HEK293T (cell line): ENCODE measurements around the gene MGST1.

Source experiments
- BHLHE40 ChIP-seq: fragments of 450-650 bp; IDR thresholded peaks from 2 replicates; pipeline ENCODE4 v1.6.1; 2016; ENCODE audit warnings: mild to moderate bottlenecking, moderate library complexity, borderline replicate concordance
- FOXA1 ChIP-seq: fragments of 450-650 bp; IDR thresholded peaks from 2 replicates; pipeline ENCODE4 v1.6.1; 2016; ENCODE audit warnings: mild to moderate bottlenecking
- FOXK2 ChIP-seq: fragments of 450-650 bp; IDR thresholded peaks from 2 replicates; pipeline ENCODE4 v1.6.1; 2016; ENCODE audit warnings: mild to moderate bottlenecking
- FOXM1 ChIP-seq: fragments of 450-650 bp; IDR thresholded peaks from 2 replicates; pipeline ENCODE4 v1.6.1; 2017; ENCODE audit warnings: mild to moderate bottlenecking, borderline replicate concordance
- HDGF ChIP-seq: fragments of 450-650 bp; IDR thresholded peaks from 2 replicates; pipeline ENCODE4 v1.6.1; 2017; ENCODE audit warnings: antibody characterized with exemption, borderline replicate concordance
- L3MBTL2 ChIP-seq: fragments of 450-650 bp; conservative IDR thresholded peaks from 2 replicates; pipeline ENCODE4 v1.6.1; 2016; ENCODE audit warnings: mild to moderate bottlenecking
- LEF1 ChIP-seq: fragments of 450-650 bp; IDR thresholded peaks from 2 replicates; pipeline ENCODE4 v1.6.1; 2017; ENCODE audit warnings: mild to moderate bottlenecking, borderline replicate concordance
- NFRKB ChIP-seq: fragments of 450-650 bp; IDR thresholded peaks from 2 replicates; pipeline ENCODE4 v1.6.1; 2016; ENCODE audit warnings: mild to moderate bottlenecking, moderate library complexity
- SP1 ChIP-seq: fragments of 450-650 bp; IDR thresholded peaks from 2 replicates; pipeline ENCODE4 v1.6.1; 2017
- SUZ12 ChIP-seq: fragments of 450-650 bp; IDR thresholded peaks from 2 replicates; pipeline ENCODE4 v1.6.1; 2016; ENCODE audit warnings: mild to moderate bottlenecking
- TARDBP ChIP-seq: fragments of 450-650 bp; IDR thresholded peaks from 2 replicates; pipeline ENCODE4 v1.6.1; 2016
- ZNF384 ChIP-seq: fragments of 450-650 bp; IDR thresholded peaks from 2 replicates; pipeline ENCODE4 v1.6.1; 2016
- TF ChIP-seq, protein P1 (sequence below): fragments of 450-650 bp; IDR thresholded peaks from 2 replicates; pipeline ENCODE4 v1.6.1; 2016

DNA sequence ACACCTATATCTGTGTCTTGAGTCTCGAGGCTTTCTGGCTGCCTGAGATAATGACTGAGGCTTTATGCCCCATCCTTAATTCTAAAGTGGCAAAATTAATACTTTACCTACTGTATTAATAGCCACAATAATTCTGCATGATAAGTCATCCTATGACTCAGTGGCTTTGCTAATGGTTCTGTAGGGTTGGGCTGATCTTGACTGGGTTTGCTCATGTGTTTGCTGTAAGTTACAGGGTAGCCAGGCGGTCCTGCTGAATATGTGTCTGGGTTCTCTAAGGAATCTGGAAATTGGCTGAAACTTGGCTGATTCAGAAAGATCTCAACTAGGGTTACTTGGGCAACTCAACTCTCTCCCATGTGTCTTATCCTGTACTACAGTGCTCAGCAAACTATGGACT is 21.7 kb downstream of the MGST1 start:
- TF ChIP-seq FOXK2 (no peak), ZNF384 (no peak), HDGF (no peak), SUZ12 (no peak), SP1 (no peak), BHLHE40 (no peak), TARDBP (no peak), NFRKB (no peak), FOXM1 (no peak), FOXA1 (no peak), L3MBTL2 (no peak), LEF1 (no peak)
- TF ChIP-seq, protein P1, sequence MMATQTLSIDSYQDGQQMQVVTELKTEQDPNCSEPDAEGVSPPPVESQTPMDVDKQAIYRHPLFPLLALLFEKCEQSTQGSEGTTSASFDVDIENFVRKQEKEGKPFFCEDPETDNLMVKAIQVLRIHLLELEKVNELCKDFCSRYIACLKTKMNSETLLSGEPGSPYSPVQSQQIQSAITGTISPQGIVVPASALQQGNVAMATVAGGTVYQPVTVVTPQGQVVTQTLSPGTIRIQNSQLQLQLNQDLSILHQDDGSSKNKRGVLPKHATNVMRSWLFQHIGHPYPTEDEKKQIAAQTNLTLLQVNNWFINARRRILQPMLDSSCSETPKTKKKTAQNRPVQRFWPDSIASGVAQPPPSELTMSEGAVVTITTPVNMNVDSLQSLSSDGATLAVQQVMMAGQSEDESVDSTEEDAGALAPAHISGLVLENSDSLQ = no peak
